ENCODE measurements around the gene ATF6B.

- TF ChIP-seq CTCF (IDR thresholded peaks at IDR 0.05): no peak
- TF ChIP-seq POLR2A (IDR thresholded peaks at IDR 0.05): no peak
These were observed 47.3 kb upstream of the ATF6B start for GRCh38 chr6:32175322-32175710.

Measured in right lobe of liver (tissue), 4 donors.